Measurements from ENCODE around the gene TUBB. TPM values are rescaled to one million over a fixed set of nuclear protein-coding genes. Genes with fewer than 3 reads are reported as not detected.

Gene TUBB
- total RNA-seq, 4 donors from 2014 or later = 184 to 351 (median 236) TPM

DNA sequence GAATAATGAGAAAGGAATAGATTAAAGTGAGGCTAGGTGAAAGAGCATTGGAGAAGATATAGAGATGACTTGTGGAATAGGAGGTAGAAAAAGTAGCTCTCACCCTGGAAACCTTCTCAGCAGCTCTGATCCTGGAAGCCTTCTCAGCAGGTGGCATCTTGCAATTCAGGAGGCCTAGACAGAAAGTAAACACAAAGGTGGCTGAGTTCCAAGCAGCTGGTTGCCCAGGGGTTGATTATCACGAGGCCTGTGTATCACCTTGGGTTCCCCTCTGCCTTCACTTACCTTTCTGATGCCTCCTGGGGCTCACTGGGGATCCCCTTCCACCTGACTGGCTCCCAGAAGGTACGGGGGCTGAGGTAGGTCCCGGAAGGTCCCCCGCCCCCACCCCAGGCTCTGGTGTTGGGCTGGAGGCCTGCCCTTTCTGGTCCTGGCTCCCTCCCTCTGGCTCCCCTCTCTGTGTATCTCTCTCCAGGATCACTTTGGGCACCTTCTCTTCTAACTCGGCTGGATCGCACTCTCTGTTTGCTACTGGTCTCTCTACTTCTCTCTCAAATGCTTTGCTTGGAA, 12.8 kb upstream of the TUBB start:
- 63 to 75% methylated on average over 2 to 3 of the region's 6 CpGs for WGBS, 2 donors (ENCODE audit: low coverage in 1 of 2)
- TF ChIP-seq EP300 (IDR thresholded peaks at IDR 0.05) = no peak
- TF ChIP-seq, protein P1, sequence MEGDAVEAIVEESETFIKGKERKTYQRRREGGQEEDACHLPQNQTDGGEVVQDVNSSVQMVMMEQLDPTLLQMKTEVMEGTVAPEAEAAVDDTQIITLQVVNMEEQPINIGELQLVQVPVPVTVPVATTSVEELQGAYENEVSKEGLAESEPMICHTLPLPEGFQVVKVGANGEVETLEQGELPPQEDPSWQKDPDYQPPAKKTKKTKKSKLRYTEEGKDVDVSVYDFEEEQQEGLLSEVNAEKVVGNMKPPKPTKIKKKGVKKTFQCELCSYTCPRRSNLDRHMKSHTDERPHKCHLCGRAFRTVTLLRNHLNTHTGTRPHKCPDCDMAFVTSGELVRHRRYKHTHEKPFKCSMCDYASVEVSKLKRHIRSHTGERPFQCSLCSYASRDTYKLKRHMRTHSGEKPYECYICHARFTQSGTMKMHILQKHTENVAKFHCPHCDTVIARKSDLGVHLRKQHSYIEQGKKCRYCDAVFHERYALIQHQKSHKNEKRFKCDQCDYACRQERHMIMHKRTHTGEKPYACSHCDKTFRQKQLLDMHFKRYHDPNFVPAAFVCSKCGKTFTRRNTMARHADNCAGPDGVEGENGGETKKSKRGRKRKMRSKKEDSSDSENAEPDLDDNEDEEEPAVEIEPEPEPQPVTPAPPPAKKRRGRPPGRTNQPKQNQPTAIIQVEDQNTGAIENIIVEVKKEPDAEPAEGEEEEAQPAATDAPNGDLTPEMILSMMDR (IDR thresholded peaks at IDR 0.05) = no peak
- TF ChIP-seq POLR2A (IDR thresholded peaks at IDR 0.05) = no peak
- no peak for TF ChIP-seq POLR2AphosphoS5 (IDR thresholded peaks at IDR 0.05)
- Histone ChIP-seq H3K9me3 (no peaks in the 10 kb centered on the region), H3K27me3 (no peaks in the 10 kb centered on the region), H3K27ac (no peak overlapping the region), H3K36me3 (peaks cover 0 to 98% of the 10 kb centered on the region in 2 donors), H3K4me3 (no peak overlapping the region), H3K4me1 (no peaks in the 10 kb centered on the region)
- ATAC-seq = no peak

GRCh38 chr6:30709101-30709868, 10.9 kb upstream of the TUBB start:
- Histone ChIP-seq H3K4me3 (no peak overlapping the region), H3K27me3 (no peaks in the 10 kb centered on the region), H3K27ac (no peak overlapping the region), H3K36me3 (peaks cover 0 to 98% of the 10 kb centered on the region in 2 donors), H3K9me3 (no peaks in the 10 kb centered on the region), H3K4me1 (no peaks in the 10 kb centered on the region)
- no peak for ATAC-seq
- TF ChIP-seq POLR2A (IDR thresholded peaks at IDR 0.05) (no peak), EP300 (IDR thresholded peaks at IDR 0.05) (no peak), POLR2AphosphoS5 (IDR thresholded peaks at IDR 0.05) (no peak)
- TF ChIP-seq, protein P1 (IDR thresholded peaks at IDR 0.05) = no peak
- 96 to 100% methylated on average over 2 of the region's 2 CpGs for WGBS, 2 donors (ENCODE audit: low coverage in 1 of 2)

- peaks cover 0 to 10% (median 7%) of the 10 kb centered on the region in 3 donors for H3K4me1 ChIP-seq
- H3K27ac ChIP-seq = no peak overlapping the region
- WGBS, 2 donors (ENCODE audit: low coverage in 1 of 2) = 73 to 88% methylated on average over 1 of the region's 1 CpG
- H3K27me3 ChIP-seq = no peaks in the 10 kb centered on the region
- TF ChIP-seq POLR2A (IDR thresholded peaks at IDR 0.05) = no peak
- TF ChIP-seq EP300 (IDR thresholded peaks at IDR 0.05) = no peak
- TF ChIP-seq POLR2AphosphoS5 (IDR thresholded peaks at IDR 0.05) = no peak
- H3K9me3 ChIP-seq = no peaks in the 10 kb centered on the region
- no peak overlapping the region for H3K4me3 ChIP-seq
- ATAC-seq = no peak
- H3K36me3 ChIP-seq = peaks cover 0 to 79% of the 10 kb centered on the region in 2 donors
Measured at GRCh38 chr6:30711758-30712380, 8.3 kb upstream of the TUBB start.

GRCh38 chr6:30712441-30712945, 7.7 kb upstream of the TUBB start:
- Histone ChIP-seq H3K4me3 (no peak overlapping the region), H3K27me3 (no peaks in the 10 kb centered on the region), H3K27ac (no peak overlapping the region), H3K36me3 (peaks cover 0 to 73% of the 10 kb centered on the region in 2 donors), H3K4me1 (peaks cover 0 to 10% (median 7%) of the 10 kb centered on the region in 3 donors), H3K9me3 (no peaks in the 10 kb centered on the region)
- ATAC-seq = no peak
- WGBS, 2 donors (ENCODE audit: low coverage in 1 of 2) = 92 to 96% methylated on average over 4 to 5 of the region's 7 CpGs
- TF ChIP-seq POLR2AphosphoS5 (IDR thresholded peaks at IDR 0.05) = no peak
- no peak for TF ChIP-seq EP300 (IDR thresholded peaks at IDR 0.05)
- TF ChIP-seq, protein P1 (IDR thresholded peaks at IDR 0.05) = no peak
- TF ChIP-seq POLR2A (IDR thresholded peaks at IDR 0.05) = no peak

GRCh38 chr6:30714263-30714662, 5.9 kb upstream of the TUBB start:
- peaks cover 0 to 27% (median 16%) of the 10 kb centered on the region in 3 donors for H3K4me1 ChIP-seq
- no peak for ATAC-seq
- H3K4me3 ChIP-seq = no peak overlapping the region
- WGBS, 2 donors (ENCODE audit: low coverage in 1 of 2) = 88 to 100% methylated on average over 1 of the region's 1 CpG
- H3K27ac ChIP-seq = no peak overlapping the region
- no peak for TF ChIP-seq POLR2AphosphoS5 (IDR thresholded peaks at IDR 0.05)
- TF ChIP-seq, protein P1 (IDR thresholded peaks at IDR 0.05) = no peak
- no peak for TF ChIP-seq POLR2A (IDR thresholded peaks at IDR 0.05)
- no peak for TF ChIP-seq EP300 (IDR thresholded peaks at IDR 0.05)
- H3K9me3 ChIP-seq = no peaks in the 10 kb centered on the region
- no peaks in the 10 kb centered on the region for H3K27me3 ChIP-seq
- peaks cover 0 to 57% of the 10 kb centered on the region in 2 donors for H3K36me3 ChIP-seq
